GM20000 (cell line): ENCODE measurements around the gene ZNF609.

Experiments
- DNase-seq: peaks from one replicate; pipeline ENCODE4 v3.0.0; 2012; ENCODE audit warnings: low spot score
- TF ChIP-seq, protein P1 (sequence below): IDR thresholded peaks from 2 replicates; pipeline ENCODE4 v1.5.1; 2012; ENCODE audit warnings: mild to moderate bottlenecking, control low read depth; ENCODE audit errors: extremely low read depth, missing control alignments

Gene ZNF609

DNA sequence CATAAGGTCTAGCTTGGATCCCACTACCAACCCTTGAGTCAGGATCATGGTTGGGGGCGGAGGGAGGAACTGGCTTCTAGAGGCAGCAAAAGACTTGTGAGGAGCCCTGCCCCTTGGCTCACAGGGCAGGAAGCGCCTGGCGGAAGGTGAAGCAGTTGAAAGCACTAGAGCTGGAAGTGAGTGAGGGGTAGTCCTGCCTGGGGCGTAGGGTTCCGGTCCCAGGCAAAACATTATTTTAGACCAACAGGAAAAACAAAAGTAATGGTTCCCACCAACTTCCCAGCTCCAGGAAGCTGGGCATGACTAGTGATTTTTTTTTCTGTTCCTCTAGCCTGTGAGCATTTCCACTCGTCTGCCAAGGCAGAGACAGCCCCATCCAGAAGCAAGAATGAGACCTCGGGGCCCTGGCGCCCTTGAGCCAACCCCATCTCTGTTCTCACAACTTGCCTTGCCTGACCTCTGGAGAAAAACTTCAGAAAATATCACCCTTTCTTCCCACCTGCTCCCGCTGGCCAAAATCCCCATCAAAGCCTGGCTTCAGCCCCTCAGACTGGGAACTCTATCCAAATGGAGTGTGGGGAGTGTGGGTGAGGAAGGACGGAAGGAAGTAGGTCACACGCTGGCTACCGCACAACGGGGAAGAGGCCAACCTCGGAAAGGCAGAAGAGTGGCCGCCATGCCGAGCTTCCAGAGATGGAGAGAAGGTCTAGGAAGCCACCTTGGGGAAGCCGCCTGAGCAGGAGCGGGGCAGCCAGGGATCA, 257.5 kb downstream of the ZNF609 start:
- TF ChIP-seq, protein P1, sequence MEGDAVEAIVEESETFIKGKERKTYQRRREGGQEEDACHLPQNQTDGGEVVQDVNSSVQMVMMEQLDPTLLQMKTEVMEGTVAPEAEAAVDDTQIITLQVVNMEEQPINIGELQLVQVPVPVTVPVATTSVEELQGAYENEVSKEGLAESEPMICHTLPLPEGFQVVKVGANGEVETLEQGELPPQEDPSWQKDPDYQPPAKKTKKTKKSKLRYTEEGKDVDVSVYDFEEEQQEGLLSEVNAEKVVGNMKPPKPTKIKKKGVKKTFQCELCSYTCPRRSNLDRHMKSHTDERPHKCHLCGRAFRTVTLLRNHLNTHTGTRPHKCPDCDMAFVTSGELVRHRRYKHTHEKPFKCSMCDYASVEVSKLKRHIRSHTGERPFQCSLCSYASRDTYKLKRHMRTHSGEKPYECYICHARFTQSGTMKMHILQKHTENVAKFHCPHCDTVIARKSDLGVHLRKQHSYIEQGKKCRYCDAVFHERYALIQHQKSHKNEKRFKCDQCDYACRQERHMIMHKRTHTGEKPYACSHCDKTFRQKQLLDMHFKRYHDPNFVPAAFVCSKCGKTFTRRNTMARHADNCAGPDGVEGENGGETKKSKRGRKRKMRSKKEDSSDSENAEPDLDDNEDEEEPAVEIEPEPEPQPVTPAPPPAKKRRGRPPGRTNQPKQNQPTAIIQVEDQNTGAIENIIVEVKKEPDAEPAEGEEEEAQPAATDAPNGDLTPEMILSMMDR, result no peak
- no peak for DNase-seq

DNA sequence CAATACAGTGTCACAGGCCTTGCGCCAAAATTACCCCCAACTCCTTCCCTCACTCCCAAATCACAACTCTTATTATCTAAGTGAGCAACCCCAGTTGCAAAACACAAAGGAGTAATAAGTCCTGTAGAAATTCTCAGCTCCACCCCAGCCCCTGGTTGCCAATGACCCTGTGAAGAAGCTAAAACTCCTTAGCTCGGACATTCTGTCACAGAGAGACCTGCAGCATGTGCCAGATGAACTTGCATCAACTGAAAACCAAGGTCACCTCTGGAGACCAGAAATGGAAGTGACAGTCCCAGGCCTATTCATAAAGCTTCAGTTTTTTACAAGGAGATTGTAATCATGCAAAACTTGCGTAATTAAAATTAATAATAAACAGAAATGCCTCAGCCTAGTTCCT, 259.8 kb downstream of the ZNF609 start:
- DNase-seq, result no peak
- TF ChIP-seq, protein P1, result no peak

DNA sequence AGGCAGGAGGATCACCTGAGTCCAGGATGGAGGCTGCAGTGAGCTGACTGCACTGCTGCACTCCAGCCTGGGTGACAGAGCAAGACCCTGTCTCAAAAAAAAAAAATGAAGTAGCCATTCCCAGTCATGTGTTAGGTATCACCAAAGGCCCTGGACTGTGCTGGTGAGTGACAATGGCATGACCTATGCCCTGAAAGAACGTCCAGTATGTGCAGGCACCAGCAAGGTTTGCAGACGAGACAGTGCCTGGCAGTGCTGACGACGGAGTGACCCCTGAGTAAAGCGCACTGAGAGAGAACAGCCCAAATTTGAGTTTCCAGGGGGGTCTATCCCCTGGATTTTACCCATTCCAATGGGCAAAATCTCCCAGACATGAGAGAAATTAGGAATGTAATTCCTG, 269.8 kb downstream of the ZNF609 start:
- TF ChIP-seq, protein P1, result no peak
- no peak for DNase-seq

GRCh38 chr15:64731012-64731804, 270.8 kb downstream of the ZNF609 start:
- DNase-seq, result peak; percentile 81
- TF ChIP-seq, protein P1, result peak; percentile 80

DNA sequence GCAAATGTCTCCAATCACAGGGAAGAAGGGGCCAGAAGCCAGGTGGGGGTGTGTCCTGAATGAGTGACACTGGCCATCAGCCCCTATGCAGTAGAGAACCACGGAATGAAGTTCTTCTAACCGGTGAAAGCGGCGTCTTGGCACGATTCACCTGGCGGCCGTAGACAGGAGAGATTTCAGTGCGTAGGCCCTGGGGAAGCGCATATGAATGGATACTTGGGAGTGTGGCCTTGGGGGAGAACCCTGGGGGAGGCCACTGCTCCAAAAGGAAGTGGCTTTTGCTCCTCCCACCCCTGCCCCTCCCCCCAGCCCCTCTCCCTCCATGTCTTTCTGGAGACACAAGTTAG, 271.4 kb downstream of the ZNF609 start:
- TF ChIP-seq, protein P1, result no peak
- DNase-seq, result no peak

- TF ChIP-seq, protein P1, result no peak
- no peak for DNase-seq
Measured at GRCh38 chr15:64732156-64732860, 271.9 kb downstream of the ZNF609 start.
